Uterus (tissue), 2 donors: ENCODE results near the gene FUT8.

Experiments
- POLR2A ChIP-seq, 2 donors: fragments of 450-650 bp; IDR thresholded peaks; one replicate each; pipeline ENCODE4 v1.6.1; 2016; ENCODE audit warnings: antibody characterized with exemption in 2 of 2, mild to moderate bottlenecking in 1 of 2, moderate library complexity in 1 of 2
- TF ChIP-seq, protein P1 (sequence below), 4 experiments: fragments of 200-600 bp in 2 of 4; fragments of 450-650 bp in 2 of 4; sonication (generic) in 2 of 4; IDR thresholded peaks; one replicate each; pipeline ENCODE4 v1.5.1; 2016 to 2019; ENCODE audit warnings: antibody characterized with exemption in 4 of 4, mild to moderate bottlenecking in 2 of 4, moderate library complexity in 1 of 4

DNA sequence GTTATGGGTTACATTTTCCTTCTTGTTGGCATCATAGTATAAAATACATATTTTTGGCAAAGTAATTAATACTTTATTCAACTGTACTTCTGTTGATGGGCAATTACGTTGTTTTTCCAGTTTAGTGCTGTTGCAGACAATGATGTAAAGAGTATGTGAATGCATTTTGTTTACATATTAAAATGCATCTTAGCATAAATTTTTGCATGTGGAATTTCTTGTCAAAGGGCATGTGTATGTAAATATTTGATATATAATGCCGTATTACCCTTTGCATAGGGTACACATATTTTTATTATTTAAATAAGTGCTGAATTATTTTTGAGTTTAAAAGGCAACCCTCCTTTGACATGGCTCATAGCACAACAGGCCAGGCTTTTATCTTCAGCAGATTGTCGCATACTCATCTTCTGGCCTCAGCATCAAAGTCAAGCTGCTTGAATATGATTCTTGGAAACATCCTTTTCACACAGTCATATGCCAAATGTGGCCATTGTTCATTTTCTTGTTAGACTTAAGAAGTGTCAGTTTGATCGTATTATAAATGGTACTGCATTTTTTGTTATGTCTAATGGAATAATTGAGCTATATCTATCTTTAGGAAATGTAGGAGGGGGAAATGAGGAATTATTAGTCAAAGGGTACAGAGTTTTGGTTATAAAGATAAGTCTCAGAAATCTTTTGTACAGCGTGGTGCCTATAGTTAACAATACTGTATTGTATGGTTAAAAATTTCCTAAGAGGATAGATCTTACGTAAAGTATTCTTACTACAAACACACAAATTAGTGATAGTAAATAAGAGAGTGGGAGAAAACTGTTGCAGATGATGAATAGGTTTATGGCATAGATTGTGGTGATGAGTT is 138.5 kb downstream of the FUT8 start:
- TF ChIP-seq, protein P1, sequence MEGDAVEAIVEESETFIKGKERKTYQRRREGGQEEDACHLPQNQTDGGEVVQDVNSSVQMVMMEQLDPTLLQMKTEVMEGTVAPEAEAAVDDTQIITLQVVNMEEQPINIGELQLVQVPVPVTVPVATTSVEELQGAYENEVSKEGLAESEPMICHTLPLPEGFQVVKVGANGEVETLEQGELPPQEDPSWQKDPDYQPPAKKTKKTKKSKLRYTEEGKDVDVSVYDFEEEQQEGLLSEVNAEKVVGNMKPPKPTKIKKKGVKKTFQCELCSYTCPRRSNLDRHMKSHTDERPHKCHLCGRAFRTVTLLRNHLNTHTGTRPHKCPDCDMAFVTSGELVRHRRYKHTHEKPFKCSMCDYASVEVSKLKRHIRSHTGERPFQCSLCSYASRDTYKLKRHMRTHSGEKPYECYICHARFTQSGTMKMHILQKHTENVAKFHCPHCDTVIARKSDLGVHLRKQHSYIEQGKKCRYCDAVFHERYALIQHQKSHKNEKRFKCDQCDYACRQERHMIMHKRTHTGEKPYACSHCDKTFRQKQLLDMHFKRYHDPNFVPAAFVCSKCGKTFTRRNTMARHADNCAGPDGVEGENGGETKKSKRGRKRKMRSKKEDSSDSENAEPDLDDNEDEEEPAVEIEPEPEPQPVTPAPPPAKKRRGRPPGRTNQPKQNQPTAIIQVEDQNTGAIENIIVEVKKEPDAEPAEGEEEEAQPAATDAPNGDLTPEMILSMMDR (IDR thresholded peaks at IDR 0.05) = no peak
- TF ChIP-seq POLR2A (IDR thresholded peaks at IDR 0.05) = no peak
